Effector memory CD4-positive, alpha-beta T cell (primary cell): ENCODE measurements around the gene ANKRD33.

Experiments used
- DNase-seq, 3 donors: peaks; one replicate each; pipeline ENCODE4 v3.0.0-alpha.2; 2020
- H3K27ac ChIP-seq: 2 replicates; pipeline ENCODE4 v1.7.0; 2013; ENCODE audit warnings: mild to moderate bottlenecking, low read length, moderate library complexity; ENCODE audit not compliant: insufficient read depth, poor library complexity, severe bottlenecking
- H3K27me3 ChIP-seq: replicated peaks from 2 replicates; pipeline ENCODE4 v1.7.0; 2013; ENCODE audit warnings: mild to moderate bottlenecking, low read length; ENCODE audit not compliant: insufficient read depth, control insufficient read depth, poor library complexity, severe bottlenecking
- H3K36me3 ChIP-seq: 2 replicates; pipeline ENCODE4 v1.7.0; 2013; ENCODE audit warnings: mild to moderate bottlenecking, low read length, moderate library complexity; ENCODE audit not compliant: control insufficient read depth, insufficient read depth
- H3K4me1 ChIP-seq: 2 replicates; pipeline ENCODE4 v1.7.0; 2013; ENCODE audit warnings: low read length, mild to moderate bottlenecking; ENCODE audit not compliant: control insufficient read depth, insufficient read depth, poor library complexity, severe bottlenecking
- H3K4me3 ChIP-seq: 2 replicates; pipeline ENCODE4 v1.7.0; 2013; ENCODE audit warnings: low read length, low read depth, mild to moderate bottlenecking; ENCODE audit not compliant: insufficient read depth, poor library complexity, severe bottlenecking
- H3K9me3 ChIP-seq: 2 replicates; pipeline ENCODE4 v1.7.0; 2013; ENCODE audit warnings: mild to moderate bottlenecking, low read length, moderate library complexity; ENCODE audit not compliant: control insufficient read depth

The ANKRD33 gene

GRCh38 chr12:51847643-51848325 is 40.1 kb upstream of the ANKRD33 start:
- H3K4me3 ChIP-seq, result peak overlapping the region; percentile 53
- peaks cover 38% of the 10 kb centered on the region for H3K27me3 ChIP-seq

GRCh38 chr12:51848326-51848727 is 39.6 kb upstream of the ANKRD33 start, which contains the start of gene FIGNL2:
TSS of gene FIGNL2 (minus strand) at chr12:51848718. CDS start at chr12:51822413, 26,305 bp downstream.
- peaks cover 28% of the 10 kb centered on the region for H3K4me1 ChIP-seq
- no peak within 1 kb of the TSS for H3K27ac ChIP-seq
- peak within 1 kb of the TSS; percentile 53 for H3K4me3 ChIP-seq
- no peaks in the 10 kb centered on the region for H3K36me3 ChIP-seq
- peaks cover 38% of the 10 kb centered on the region for H3K27me3 ChIP-seq
- no peaks in the 10 kb centered on the region for H3K9me3 ChIP-seq
- no peak for DNase-seq

More at GRCh38 chr12:51847643-51848325, 40.1 kb upstream of the ANKRD33 start:
- no peaks in the 10 kb centered on the region for H3K36me3 ChIP-seq
- H3K4me1 ChIP-seq, result peaks cover 28% of the 10 kb centered on the region
- H3K27ac ChIP-seq, result no peak overlapping the region
- DNase-seq, result no peak
- no peaks in the 10 kb centered on the region for H3K9me3 ChIP-seq

- H3K27me3 ChIP-seq, result peaks cover 31% of the 10 kb centered on the region
- no peak overlapping the region for H3K27ac ChIP-seq
- H3K4me3 ChIP-seq, result no peak overlapping the region
- H3K36me3 ChIP-seq, result no peaks in the 10 kb centered on the region
- no peaks in the 10 kb centered on the region for H3K9me3 ChIP-seq
- DNase-seq, result no peak
- peaks cover 28% of the 10 kb centered on the region for H3K4me1 ChIP-seq
These were observed 38.8 kb upstream of the ANKRD33 start for GRCh38 chr12:51848841-51849735.

- no peaks in the 10 kb centered on the region for H3K9me3 ChIP-seq
- DNase-seq, result no peak
- H3K36me3 ChIP-seq, result no peaks in the 10 kb centered on the region
- no peak overlapping the region for H3K4me3 ChIP-seq
- no peak overlapping the region for H3K27ac ChIP-seq
- peaks cover 22% of the 10 kb centered on the region for H3K27me3 ChIP-seq
- H3K4me1 ChIP-seq, result peaks cover 28% of the 10 kb centered on the region
These were observed 37.6 kb upstream of the ANKRD33 start for GRCh38 chr12:51850081-51850964.

GRCh38 chr12:51850965-51851299 is 37.0 kb upstream of the ANKRD33 start:
- no peaks in the 10 kb centered on the region for H3K9me3 ChIP-seq
- peaks cover 16% of the 10 kb centered on the region for H3K27me3 ChIP-seq
- H3K4me3 ChIP-seq, result no peak overlapping the region
- DNase-seq, result no peak
- H3K27ac ChIP-seq, result no peak overlapping the region
- H3K36me3 ChIP-seq, result no peaks in the 10 kb centered on the region
- H3K4me1 ChIP-seq, result peaks cover 28% of the 10 kb centered on the region

- no peak for DNase-seq
- Histone ChIP-seq H3K4me1 (peaks cover 24% of the 10 kb centered on the region), H3K9me3 (no peaks in the 10 kb centered on the region), H3K36me3 (no peaks in the 10 kb centered on the region), H3K4me3 (no peak overlapping the region), H3K27ac (no peak overlapping the region), H3K27me3 (peaks cover 9% of the 10 kb centered on the region)
These were observed 36.3 kb upstream of the ANKRD33 start for GRCh38 chr12:51851413-51852124.

- Histone ChIP-seq H3K36me3 (no peaks in the 10 kb centered on the region), H3K4me1 (peaks cover 14% of the 10 kb centered on the region), H3K9me3 (no peaks in the 10 kb centered on the region), H3K27ac (no peak overlapping the region), H3K4me3 (no peak overlapping the region), H3K27me3 (peaks cover 8% of the 10 kb centered on the region)
- no peak for DNase-seq
These were observed 35.3 kb upstream of the ANKRD33 start for GRCh38 chr12:51852404-51853137.

- Histone ChIP-seq H3K4me3 (no peak overlapping the region), H3K27me3 (no peaks in the 10 kb centered on the region), H3K9me3 (no peaks in the 10 kb centered on the region), H3K27ac (no peak overlapping the region), H3K36me3 (no peaks in the 10 kb centered on the region), H3K4me1 (peaks cover 7% of the 10 kb centered on the region)
- no peak for DNase-seq
These were observed 32.1 kb upstream of the ANKRD33 start for GRCh38 chr12:51855586-51856428.
